Heart left ventricle (tissue), 16 donors: ENCODE measurements around the gene BTBD2. TPM values are rescaled to one million over a fixed set of nuclear protein-coding genes. Genes with fewer than 3 reads are reported as not detected.

Experiments used
- ATAC-seq, 4 donors: fragments of 200-7000 bp; cut with Tn5 transposase; one replicate each; pipeline ENCODE4 v1.9.1; 2020 to 2022; ENCODE audit warnings: moderate library complexity in 4 of 4, mild to moderate bottlenecking in 3 of 4, moderate number of reproducible peaks in 1 of 4
- DNase-seq, 5 donors: peaks; one replicate each; pipeline ENCODE4 v3.0.0-alpha.2; 2020
- H3K27ac ChIP-seq, 12 donors: fragments of 200-600 bp; sonication (generic) in 4 of 12; one replicate each; pipeline versions ENCODE4 v1.5.0 to v1.8.0; 2016 to 2022; ENCODE audit warnings: mild to moderate bottlenecking in 2 of 12
- H3K27me3 ChIP-seq, 9 donors: fragments of 200-600 bp; sonication (generic) in 2 of 9; one replicate each; pipeline versions ENCODE4 v1.5.1 to v1.8.0; 2016 to 2022; ENCODE audit warnings: mild to moderate bottlenecking in 3 of 9
- H3K36me3 ChIP-seq, 9 donors: fragments of 200-600 bp; sonication (generic) in 2 of 9; one replicate each; pipeline versions ENCODE4 v1.5.0 to v1.8.0; 2018 to 2022; ENCODE audit warnings: mild to moderate bottlenecking in 2 of 9
- H3K4me1 ChIP-seq, 12 donors: fragments of 200-600 bp; sonication (generic) in 4 of 12; one replicate each; pipeline versions ENCODE4 v1.5.0 to v1.8.0; 2016 to 2022; ENCODE audit warnings: mild to moderate bottlenecking in 3 of 12
- H3K4me3 ChIP-seq, 12 donors: fragments of 200-600 bp; sonication (generic) in 4 of 12; one replicate each; pipeline versions ENCODE4 v1.5.0 to v1.8.0; 2017 to 2022; ENCODE audit warnings: mild to moderate bottlenecking in 9 of 12, moderate library complexity in 4 of 12
- H3K9me3 ChIP-seq, 12 donors: fragments of 200-600 bp; sonication (generic) in 4 of 12; one replicate each; pipeline versions ENCODE4 v1.5.0 to v1.8.0; 2016 to 2022; ENCODE audit warnings: mild to moderate bottlenecking in 1 of 12
- POLR2A ChIP-seq, 2 donors: fragments of 450-650 bp; IDR thresholded peaks; one replicate each; pipeline ENCODE4 v1.6.1; 2017; ENCODE audit warnings: antibody characterized with exemption in 2 of 2, mild to moderate bottlenecking in 2 of 2, moderate library complexity in 2 of 2
- WGBS, 4 donors: extraction: QIAGEN DNeasy Blood & Tissue Kit in 2 of 4; methylation state at CpG; one replicate each; pipeline versions ENCODE4 v1.1.5 to v1.1.7; 2013 to 2018; 5-methylcytosine and 5-hydroxymethylcytosine counted together
- intact Hi-C, 10 donors: fragments of 100-400 bp; cut with DNase I; formaldehyde crosslinking; loops; one replicate each; pipeline versions ENCODE4 v1.11.1 to v1.14.2; 2022
- polyA plus RNA-seq, 2 donors: library from polyadenylated mRNA; stranded (reverse); fragments of 200-250 nt; gene quantifications; one replicate each; pipeline ENCODE4 v1.2.3, GENCODE V29; 2013
- total RNA-seq, 9 donors: library from RNA; depleted of rRNA in 2 of 9; stranded (reverse); fragments of >200 nt in 2 of 9; fragmentation: NEBNext Ultra II Directional in 3 of 9; extraction: Animal tissue kit (Norgen Biotek cat#: 25700) in 3 of 9; gene quantifications; one replicate each; pipeline versions ENCODE4 v1.1.0 to v1.2.4, GENCODE V29; 2016 to 2023
- TF ChIP-seq, protein P1 (sequence below), 12 donors: fragments of 200-600 bp; sonication (generic) in 4 of 12; IDR thresholded peaks; one replicate each; pipeline versions ENCODE4 v1.5.0 to v1.8.0; 2018 to 2022; ENCODE audit warnings: antibody characterized with exemption in 12 of 12, mild to moderate bottlenecking in 5 of 12
- donor health status: ischemic (EF 13 %, LVEDD 7.1; RV severe dilation, severe dysfunction).
- donor health status: healthy with polysubstance abuse.
- donor health status: DM: no; HTN: yes; CAD: no.
- donor health status: DM: no; HTN: no; CAD: no.
- donor health status: ischemic (EF 25% LVEDD 6.9; RV normal size, moderate dysfunction).
- donor health status: ischemic (EF 25% LVEDD 5.7; RV mildly dilated, moderate dysfunction).
- donor health status: healthy.
- donor health status: DM: yes; HTN: yes; CAD: no.
- donor health status: ischemic (EF 35%, LVEDD 5.7; RV mildly dilated, moderate dysfunction).
- donor health status: nonischemic (EF 11% LVEDD 7.7; RV severe dilation, severe dysfunction).
- donor health status: DM: yes; HTN: yes; CAD: no.
- donor health status: PGD.
- donor health status: ischemic (EF 29% LVEDD 5.4; RV normal size, mild dysfunction).
- donor health status: nonischemic (EF 23%, LVEDD 6.1; RV moderate dilation, normal function).

BTBD2 gene
- total and polyA plus RNA-seq, 11 donors = 39.4 to 81.8 (median 51.8) TPM

DNA sequence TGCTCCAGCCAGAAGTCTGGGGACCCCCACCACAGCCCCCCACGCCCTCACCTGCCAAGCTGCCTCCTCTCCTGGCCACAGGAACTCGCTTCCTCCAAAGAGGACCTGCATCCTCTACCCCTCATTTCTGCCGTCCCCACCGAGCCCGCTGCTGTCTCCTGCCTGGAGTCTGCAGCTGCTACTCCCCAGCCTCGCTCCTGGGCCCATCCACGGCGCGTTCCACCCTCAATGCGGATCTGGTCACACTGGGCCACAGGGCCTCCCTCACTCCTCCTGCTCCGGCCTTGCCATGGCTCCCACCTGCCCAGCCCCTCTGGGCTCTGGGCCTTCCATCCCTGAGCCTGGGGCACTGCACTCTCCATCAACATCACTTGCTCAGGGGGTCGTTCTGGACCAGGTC lies 4.3 kb downstream of the BTBD2 start:
- TF ChIP-seq POLR2A (IDR thresholded peaks at IDR 0.05) = no peak
- TF ChIP-seq, protein P1, sequence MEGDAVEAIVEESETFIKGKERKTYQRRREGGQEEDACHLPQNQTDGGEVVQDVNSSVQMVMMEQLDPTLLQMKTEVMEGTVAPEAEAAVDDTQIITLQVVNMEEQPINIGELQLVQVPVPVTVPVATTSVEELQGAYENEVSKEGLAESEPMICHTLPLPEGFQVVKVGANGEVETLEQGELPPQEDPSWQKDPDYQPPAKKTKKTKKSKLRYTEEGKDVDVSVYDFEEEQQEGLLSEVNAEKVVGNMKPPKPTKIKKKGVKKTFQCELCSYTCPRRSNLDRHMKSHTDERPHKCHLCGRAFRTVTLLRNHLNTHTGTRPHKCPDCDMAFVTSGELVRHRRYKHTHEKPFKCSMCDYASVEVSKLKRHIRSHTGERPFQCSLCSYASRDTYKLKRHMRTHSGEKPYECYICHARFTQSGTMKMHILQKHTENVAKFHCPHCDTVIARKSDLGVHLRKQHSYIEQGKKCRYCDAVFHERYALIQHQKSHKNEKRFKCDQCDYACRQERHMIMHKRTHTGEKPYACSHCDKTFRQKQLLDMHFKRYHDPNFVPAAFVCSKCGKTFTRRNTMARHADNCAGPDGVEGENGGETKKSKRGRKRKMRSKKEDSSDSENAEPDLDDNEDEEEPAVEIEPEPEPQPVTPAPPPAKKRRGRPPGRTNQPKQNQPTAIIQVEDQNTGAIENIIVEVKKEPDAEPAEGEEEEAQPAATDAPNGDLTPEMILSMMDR (IDR thresholded peaks at IDR 0.05) = no peak
- Histone ChIP-seq H3K4me3 (no peak overlapping the region), H3K27me3 (no peaks in the 10 kb centered on the region), H3K36me3 (peaks cover 0 to 3% (median 0%) of the 10 kb centered on the region in 9 donors), H3K9me3 (no peaks in the 10 kb centered on the region), H3K27ac (no peak overlapping the region), H3K4me1 (peaks cover 0 to 25% (median 2%) of the 10 kb centered on the region in 12 donors)
- WGBS, 4 donors = 94 to 97% (median 95%) methylated on average over 12 of the region's 12 CpGs
- no peak for DNase-seq
- no peak for ATAC-seq
- intact Hi-C loops = no loop called here

- no peaks in the 10 kb centered on the region for H3K27me3 ChIP-seq
- H3K27ac ChIP-seq = no peak overlapping the region
- no peak overlapping the region for H3K4me3 ChIP-seq
- intact Hi-C loops = no loop called here
- no peak for DNase-seq
- H3K36me3 ChIP-seq = peaks cover 0 to 3% (median 0%) of the 10 kb centered on the region in 9 donors
- no peak for ATAC-seq
- WGBS, 4 donors = 95 to 97% (median 96%) methylated on average over 15 to 20 of the region's 20 CpGs
- peaks cover 0 to 23% (median 0%) of the 10 kb centered on the region in 12 donors for H3K4me1 ChIP-seq
- TF ChIP-seq, protein P1 (IDR thresholded peaks at IDR 0.05) = no peak
- no peak for TF ChIP-seq POLR2A (IDR thresholded peaks at IDR 0.05)
- no peaks in the 10 kb centered on the region for H3K9me3 ChIP-seq
Observed at GRCh38 chr19:2010135-2010668, 5.3 kb downstream of the BTBD2 start.

DNA sequence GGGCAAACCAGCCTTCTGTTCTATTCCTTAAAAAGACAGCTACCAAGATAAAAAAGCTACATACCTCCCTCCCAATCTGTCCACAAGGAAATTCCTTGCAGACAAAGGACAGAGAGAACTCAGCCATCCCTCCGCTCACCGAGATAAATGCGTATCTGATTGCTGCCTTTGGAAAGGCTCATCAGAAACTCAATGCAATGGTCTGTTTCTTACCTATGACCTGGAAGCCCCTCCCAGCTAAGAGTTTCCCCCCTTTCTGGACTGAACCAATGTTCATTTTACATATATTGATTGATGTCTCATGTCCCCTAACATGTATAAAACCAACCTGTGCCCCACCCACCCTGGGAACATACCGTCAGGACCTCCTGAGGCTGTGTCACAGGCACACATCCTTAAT lies 11.6 kb downstream of the BTBD2 start:
- H3K27me3 ChIP-seq = no peaks in the 10 kb centered on the region
- DNase-seq = no peak
- intact Hi-C loops = no loop called here
- TF ChIP-seq, protein P1 (IDR thresholded peaks at IDR 0.05) = no peak
- TF ChIP-seq POLR2A (IDR thresholded peaks at IDR 0.05) = no peak
- peaks cover 0 to 36% (median 18%) of the 10 kb centered on the region in 9 donors for H3K36me3 ChIP-seq
- ATAC-seq = no peak
- H3K4me3 ChIP-seq = no peak overlapping the region
- no peaks in the 10 kb centered on the region for H3K4me1 ChIP-seq
- H3K27ac ChIP-seq = no peak overlapping the region
- H3K9me3 ChIP-seq = no peaks in the 10 kb centered on the region
- WGBS, 4 donors = 66 to 91% (median 88%) methylated on average over 4 of the region's 4 CpGs

GRCh38 chr19:1999856-2000515 lies 15.5 kb downstream of the BTBD2 start:
- TF ChIP-seq, protein P1 (IDR thresholded peaks at IDR 0.05) = no peak
- TF ChIP-seq POLR2A (IDR thresholded peaks at IDR 0.05) = no peak
- 88 to 93% (median 92%) methylated on average over 21 to 26 of the region's 26 CpGs for WGBS, 4 donors
- intact Hi-C loops = no loop called here
- Histone ChIP-seq H3K4me3 (no peak overlapping the region), H3K36me3 (peaks cover 0 to 60% (median 33%) of the 10 kb centered on the region in 9 donors), H3K27ac (no peak overlapping the region), H3K27me3 (no peaks in the 10 kb centered on the region), H3K9me3 (peaks cover 0 to 5% (median 0%) of the 10 kb centered on the region in 12 donors), H3K4me1 (no peaks in the 10 kb centered on the region)
- DNase-seq (no peak), ATAC-seq (no peak)
